ENCODE data around the gene KLC3. TPM values are rescaled to one million over a fixed set of nuclear protein-coding genes. Genes with fewer than 3 reads are reported as not detected.

Gene KLC3
- total and polyA plus RNA-seq, 2 donors (not counting 1 experiment from before 2014, with no cell fraction given): not detected

DNA sequence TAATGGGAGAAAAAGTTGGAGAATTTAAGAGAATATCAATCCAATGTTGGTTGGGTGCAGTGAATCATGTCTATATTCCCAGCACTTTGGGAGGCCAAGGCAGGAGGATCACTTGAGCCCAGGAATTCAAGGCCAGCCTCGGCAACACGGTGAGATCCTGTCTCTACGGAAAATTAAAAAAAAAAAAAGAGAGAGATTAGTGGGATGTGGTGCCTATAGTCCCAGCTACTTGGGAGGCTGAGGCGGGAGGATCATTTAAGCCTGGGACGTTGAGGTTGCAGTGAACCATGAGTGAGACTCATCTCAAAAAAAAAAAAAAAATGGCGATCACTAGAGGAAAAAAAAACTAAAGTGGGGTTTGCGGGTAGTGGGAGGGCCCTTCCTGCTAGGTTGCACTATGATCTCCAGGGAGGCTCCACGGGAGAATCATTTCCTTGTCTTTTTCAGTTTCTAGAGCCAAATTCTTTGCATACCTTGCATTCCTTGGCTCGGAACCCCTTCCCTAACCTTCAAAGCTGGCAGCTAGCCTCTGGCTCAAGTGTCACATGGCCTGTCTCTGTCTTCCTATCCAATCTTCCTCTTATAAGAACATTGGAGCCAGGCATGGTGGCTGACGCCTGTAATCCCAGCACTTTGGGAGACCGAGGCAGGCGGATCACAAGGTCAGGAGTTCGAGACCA is 35.6 kb downstream of the KLC3 start:
- H3K27ac Mint-ChIP-seq: no peak overlapping the region
- ChIA-PET CTCF (interaction anchor here (0.7 kb wide), 1 partner anchor 400 kb away, joined by 4 read pairs; no protein-coding TSS in a partner anchor), POLR2A (interaction anchor here (0.7 kb wide), 1 partner anchor 30 kb away, joined by 6 read pairs; no protein-coding TSS in a partner anchor)
- H3K4me2 ChIP-seq (replicated peaks; ENCODE audit: low read depth, low read length, poor library complexity, severe bottlenecking): no peak overlapping the region
- no peak for DNase-seq
- no peak for ATAC-seq (ENCODE audit: low read depth)
- no peak overlapping the region for H3K9ac ChIP-seq (ENCODE audit: low read length)
- no peaks in the 10 kb centered on the region for H3K36me3 ChIP-seq (replicated peaks in 1 of 2; ENCODE audit: control extremely low read depth in 1 of 2, control insufficient read depth in 1 of 2, extremely low read depth in 1 of 2, insufficient read depth in 2 of 2, low read length in 1 of 2)
- intact Hi-C loops (cut with micrococcal nuclease): no loop called here
- no peaks in the 10 kb centered on the region for H3K27me3 Mint-ChIP-seq
- H3K9me3 Mint-ChIP-seq (ENCODE audit: insufficient read depth): no peaks in the 10 kb centered on the region
- no peaks in the 10 kb centered on the region for H3K9me3 ChIP-seq (ENCODE audit: control extremely low read depth in 1 of 3, control insufficient read depth in 2 of 3, insufficient read depth in 1 of 3, low read length in 2 of 3)
- no peaks in the 10 kb centered on the region for H4K20me1 ChIP-seq (ENCODE audit: control insufficient read depth, insufficient read depth, low read length, poor library complexity, severe bottlenecking)
- H3K27me3 ChIP-seq (replicated peaks in 1 of 4; ENCODE audit: control extremely low read depth in 1 of 4, control insufficient read depth in 3 of 4, insufficient read depth in 4 of 4, low read length in 3 of 4): no peaks in the 10 kb centered on the region
- no peaks in the 10 kb centered on the region for H3K4me1 Mint-ChIP-seq
- H3K4me3 Mint-ChIP-seq: no peak overlapping the region
- H3K4me3 ChIP-seq (ENCODE audit: control extremely low read depth in 1 of 5, extremely low read depth in 1 of 5, insufficient read depth in 1 of 5, low read depth in 2 of 5, low read length in 4 of 5): no peak overlapping the region
- WGBS (ENCODE audit: insufficient coverage): 94% methylated on average over 11 of the region's 13 CpGs
- no peak overlapping the region for H3K27ac ChIP-seq (ENCODE audit: low read length in 2 of 2)
- H3K4me1 ChIP-seq (ENCODE audit: control insufficient read depth in 2 of 2, insufficient read depth in 2 of 2, low read length in 2 of 2): peaks cover 0 to 2% of the 10 kb centered on the region in 2 donors
- no peak overlapping the region for H2AFZ ChIP-seq (ENCODE audit: insufficient read depth, low read depth, low read length, poor library complexity, severe bottlenecking)
- H3K79me2 ChIP-seq (ENCODE audit: control insufficient read depth, insufficient read depth, low read length): no peaks in the 10 kb centered on the region
- TF ChIP-seq, protein P1, sequence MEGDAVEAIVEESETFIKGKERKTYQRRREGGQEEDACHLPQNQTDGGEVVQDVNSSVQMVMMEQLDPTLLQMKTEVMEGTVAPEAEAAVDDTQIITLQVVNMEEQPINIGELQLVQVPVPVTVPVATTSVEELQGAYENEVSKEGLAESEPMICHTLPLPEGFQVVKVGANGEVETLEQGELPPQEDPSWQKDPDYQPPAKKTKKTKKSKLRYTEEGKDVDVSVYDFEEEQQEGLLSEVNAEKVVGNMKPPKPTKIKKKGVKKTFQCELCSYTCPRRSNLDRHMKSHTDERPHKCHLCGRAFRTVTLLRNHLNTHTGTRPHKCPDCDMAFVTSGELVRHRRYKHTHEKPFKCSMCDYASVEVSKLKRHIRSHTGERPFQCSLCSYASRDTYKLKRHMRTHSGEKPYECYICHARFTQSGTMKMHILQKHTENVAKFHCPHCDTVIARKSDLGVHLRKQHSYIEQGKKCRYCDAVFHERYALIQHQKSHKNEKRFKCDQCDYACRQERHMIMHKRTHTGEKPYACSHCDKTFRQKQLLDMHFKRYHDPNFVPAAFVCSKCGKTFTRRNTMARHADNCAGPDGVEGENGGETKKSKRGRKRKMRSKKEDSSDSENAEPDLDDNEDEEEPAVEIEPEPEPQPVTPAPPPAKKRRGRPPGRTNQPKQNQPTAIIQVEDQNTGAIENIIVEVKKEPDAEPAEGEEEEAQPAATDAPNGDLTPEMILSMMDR (IDR thresholded peaks at IDR 0.05): no peak
- TF ChIP-seq EZH2 (IDR thresholded peaks at IDR 0.05; ENCODE audit: borderline replicate concordance, insufficient read depth, low read depth, low read length, poor library complexity, severe bottlenecking): no peak

DNA sequence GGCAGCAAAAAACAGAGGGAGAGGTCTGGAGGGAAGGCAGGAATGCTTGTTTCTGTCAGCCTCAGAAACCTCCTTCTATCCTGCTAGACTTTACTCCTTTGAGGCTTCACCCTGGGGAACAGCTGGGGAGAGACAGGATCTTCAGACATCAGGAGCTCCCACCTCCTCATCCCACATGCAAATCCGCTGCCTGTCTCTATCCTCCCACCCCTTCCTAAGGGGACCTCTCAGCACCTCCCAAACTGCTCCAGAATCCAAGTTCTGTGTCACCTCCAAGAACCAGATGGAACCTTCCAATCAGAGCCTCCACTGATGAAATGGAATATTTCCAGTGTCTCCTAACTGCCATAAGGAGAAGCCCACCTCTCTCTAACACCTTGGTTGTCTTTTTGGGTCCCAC is 39.6 kb downstream of the KLC3 start:
- H3K4me1 ChIP-seq (ENCODE audit: control insufficient read depth in 2 of 2, insufficient read depth in 2 of 2, low read length in 2 of 2): peaks cover under 1 to 3% of the 10 kb centered on the region in 2 donors
- ATAC-seq (ENCODE audit: low read depth) (no peak), DNase-seq (no peak)
- no peak overlapping the region for H3K27ac ChIP-seq (ENCODE audit: low read length in 2 of 2)
- ChIA-PET POLR2A (no interaction called here), CTCF (no interaction called here)
- no peak overlapping the region for H3K27ac Mint-ChIP-seq
- H3K9me3 Mint-ChIP-seq (ENCODE audit: insufficient read depth): no peaks in the 10 kb centered on the region
- no peaks in the 10 kb centered on the region for H3K9me3 ChIP-seq (ENCODE audit: control extremely low read depth in 1 of 3, control insufficient read depth in 2 of 3, insufficient read depth in 1 of 3, low read length in 2 of 3)
- TF ChIP-seq EZH2 (IDR thresholded peaks at IDR 0.05; ENCODE audit: borderline replicate concordance, insufficient read depth, low read depth, low read length, poor library complexity, severe bottlenecking): no peak
- TF ChIP-seq, protein P1 (IDR thresholded peaks at IDR 0.05): no peak
- intact Hi-C loops (cut with micrococcal nuclease): no loop called here
- H2AFZ ChIP-seq (ENCODE audit: insufficient read depth, low read depth, low read length, poor library complexity, severe bottlenecking): no peak overlapping the region
- no peak overlapping the region for H3K4me3 Mint-ChIP-seq
- H3K27me3 ChIP-seq (replicated peaks in 1 of 4; ENCODE audit: control extremely low read depth in 1 of 4, control insufficient read depth in 3 of 4, insufficient read depth in 4 of 4, low read length in 3 of 4): peaks cover 0 to 5% (median 4%) of the 10 kb centered on the region in 4 experiments
- no peaks in the 10 kb centered on the region for H3K4me1 Mint-ChIP-seq
- no peak overlapping the region for H3K9ac ChIP-seq (ENCODE audit: low read length)
- no peaks in the 10 kb centered on the region for H3K36me3 ChIP-seq (replicated peaks in 1 of 2; ENCODE audit: control extremely low read depth in 1 of 2, control insufficient read depth in 1 of 2, extremely low read depth in 1 of 2, insufficient read depth in 2 of 2, low read length in 1 of 2)
- H3K4me3 ChIP-seq (ENCODE audit: control extremely low read depth in 1 of 5, extremely low read depth in 1 of 5, insufficient read depth in 1 of 5, low read depth in 2 of 5, low read length in 4 of 5): no peak overlapping the region
- no peaks in the 10 kb centered on the region for H4K20me1 ChIP-seq (ENCODE audit: control insufficient read depth, insufficient read depth, low read length, poor library complexity, severe bottlenecking)
- no peaks in the 10 kb centered on the region for H3K79me2 ChIP-seq (ENCODE audit: control insufficient read depth, insufficient read depth, low read length)
- 89% methylated on average over 1 of the region's 1 CpG for WGBS (ENCODE audit: insufficient coverage)
- H3K27me3 Mint-ChIP-seq: peaks cover 8% of the 10 kb centered on the region
- H3K4me2 ChIP-seq (replicated peaks; ENCODE audit: low read depth, low read length, poor library complexity, severe bottlenecking): no peak overlapping the region

Measured in B cell (primary cell).